ENCODE measurements around the gene RPH3AL. TPM values are rescaled to one million over a fixed set of nuclear protein-coding genes. Genes with fewer than 3 reads are reported as not detected.

RPH3AL gene
- total and polyA plus RNA-seq, 10 of the 15 experiments (the other 5 are each of a cell fraction or from before 2014, with no cell fraction given): 0.04 to 1.2 (median 0.47) TPM; not detected in 2

GRCh38 chr17:205817-206216 lies 146.8 kb downstream of the RPH3AL start:
- no peak overlapping the region for H3K27ac ChIP-seq (ENCODE audit: control insufficient read depth, insufficient read depth)
- ChIA-PET POLR2A (no interaction called here), SMC1A (ENCODE audit: uncharacterized antibody, unreplicated experiment) (interaction anchor here (0.6 kb wide), 1 partner anchor 55 kb away, joined by 3 read pairs; no protein-coding TSS in a partner anchor), CTCF (interaction anchor here (0.7 kb wide), 2 partner anchors 240 to 369 kb away, joined by 3 to 4 read pairs; partner anchors contain the start of gene RFLNB), RAD21 (ENCODE audit: unreplicated experiment) (no interaction called here)
- H3K9ac ChIP-seq (ENCODE audit: control insufficient read depth, insufficient read depth, low read length): no peak overlapping the region
- H3K4me3 ChIP-seq: no peak overlapping the region
- no peaks in the 10 kb centered on the region; the same call in 2 of the 3 replicates for H3K9me3 ChIP-seq (replicated peaks; ENCODE audit: control insufficient read depth, insufficient read depth, low read length)
- no peak overlapping the region for H3K4me2 ChIP-seq (ENCODE audit: control insufficient read depth, insufficient read depth)
- 67% methylated on average over 6 of the region's 6 CpGs for WGBS (ENCODE audit: insufficient coverage, insufficient replicate concordance, low lambda C conversion rate, missing lambda C conversion rate)
- H3K79me2 ChIP-seq (ENCODE audit: control insufficient read depth, insufficient read depth, low read length): no peaks in the 10 kb centered on the region
- FAIRE-seq: no peak
- no peak for ATAC-seq
- H4K20me1 ChIP-seq (ENCODE audit: control insufficient read depth, insufficient read depth): no peaks in the 10 kb centered on the region
- DNase-seq (ENCODE audit: low read depth, low spot score): no peak
- no peaks in the 10 kb centered on the region; a peak in 1 of 4 replicates for H3K27me3 ChIP-seq (replicated peaks in 1 of 2; ENCODE audit: control insufficient read depth in 2 of 2, insufficient read depth in 2 of 2, low read length in 1 of 2)
- in situ Hi-C loops (cut with MboI): no loop called here
- intact Hi-C loops (cut with micrococcal nuclease; ENCODE audit: unreplicated experiment): no loop called here
- no peaks in the 10 kb centered on the region for H3K36me3 ChIP-seq (ENCODE audit: control insufficient read depth in 2 of 2, insufficient read depth in 2 of 2, low read length in 1 of 2)
- H2AFZ ChIP-seq (ENCODE audit: control insufficient read depth, low read depth, low read length): no peak overlapping the region
- H3K4me1 ChIP-seq (ENCODE audit: control insufficient read depth, insufficient read depth, low read length): no peaks in the 10 kb centered on the region
- no TSS peak for BruUV-seq (replicated peaks)
- TF ChIP-seq KLF5 (IDR thresholded peaks at IDR 0.05; ENCODE audit: partially characterized antibody) (no peak), MEF2B (IDR thresholded peaks at IDR 0.05; ENCODE audit: partially characterized antibody, poor library complexity, severe bottlenecking) (no peak), USF2 (IDR thresholded peaks at IDR 0.05; ENCODE audit: borderline replicate concordance, low read depth, low read length) (no peak), ZNF687 (IDR thresholded peaks at IDR 0.05) (no peak), POLR2AphosphoS5 (IDR thresholded peaks at IDR 0.05; ENCODE audit: low read length) (no peak), PML (IDR thresholded peaks at IDR 0.05; ENCODE audit: low read length) (no peak), CUX1 (IDR thresholded peaks at IDR 0.05; ENCODE audit: insufficient replicate concordance, low read depth, low read length) (no peak), STAT1 (conservative IDR thresholded peaks at IDR 0.05) (no peak), CHD4 (IDR thresholded peaks at IDR 0.05) (no peak), SREBF2 (IDR thresholded peaks at IDR 0.05; ENCODE audit: low read length) (no peak), GATAD2B (conservative IDR thresholded peaks at IDR 0.05; ENCODE audit: low read depth) (no peak), BHLHE40 (IDR thresholded peaks at IDR 0.05; ENCODE audit: borderline replicate concordance in 1 of 2, low read depth in 2 of 2, low read length in 1 of 2) (no peak)
- TF ChIP-seq, protein P1, sequence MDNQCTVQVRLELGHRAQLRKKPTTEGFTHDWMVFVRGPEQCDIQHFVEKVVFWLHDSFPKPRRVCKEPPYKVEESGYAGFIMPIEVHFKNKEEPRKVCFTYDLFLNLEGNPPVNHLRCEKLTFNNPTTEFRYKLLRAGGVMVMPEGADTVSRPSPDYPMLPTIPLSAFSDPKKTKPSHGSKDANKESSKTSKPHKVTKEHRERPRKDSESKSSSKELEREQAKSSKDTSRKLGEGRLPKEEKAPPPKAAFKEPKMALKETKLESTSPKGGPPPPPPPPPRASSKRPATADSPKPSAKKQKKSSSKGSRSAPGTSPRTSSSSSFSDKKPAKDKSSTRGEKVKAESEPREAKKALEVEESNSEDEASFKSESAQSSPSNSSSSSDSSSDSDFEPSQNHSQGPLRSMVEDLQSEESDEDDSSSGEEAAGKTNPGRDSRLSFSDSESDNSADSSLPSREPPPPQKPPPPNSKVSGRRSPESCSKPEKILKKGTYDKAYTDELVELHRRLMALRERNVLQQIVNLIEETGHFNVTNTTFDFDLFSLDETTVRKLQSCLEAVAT (IDR thresholded peaks at IDR 0.05): no peak
